ENCODE results near the gene ERC2.

ERC2 gene

DNA sequence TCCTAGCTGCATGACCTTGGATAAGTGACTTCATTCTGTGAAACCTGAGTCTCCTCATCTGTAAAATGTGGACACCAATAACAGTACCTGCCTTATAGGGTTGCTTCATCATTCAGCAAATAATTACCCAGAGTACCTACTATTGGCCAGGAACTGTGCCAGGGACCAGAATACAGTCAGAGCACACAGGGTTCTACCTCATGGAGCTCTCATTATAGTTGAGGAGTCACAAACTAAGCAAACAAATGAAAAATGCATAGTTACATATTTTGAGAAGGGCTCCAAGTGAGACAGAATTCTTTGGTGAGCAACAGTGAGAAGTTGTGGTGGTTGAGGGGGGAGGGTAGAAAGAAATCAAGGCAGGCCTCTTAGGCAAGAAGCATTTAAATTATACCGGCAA lies 672.5 kb downstream of the ERC2 start:
- H3K9me3 Mint-ChIP-seq: peaks cover 5% of the 10 kb centered on the region
- H3K36me3 Mint-ChIP-seq: no peaks in the 10 kb centered on the region
- no peak overlapping the region for H3K27ac Mint-ChIP-seq
- ATAC-seq (no peak), DNase-seq (ENCODE audit: low spot score in 2 of 2) (no peak)
- no peaks in the 10 kb centered on the region for H3K4me1 Mint-ChIP-seq
- H3K4me3 Mint-ChIP-seq: no peak overlapping the region

DNA sequence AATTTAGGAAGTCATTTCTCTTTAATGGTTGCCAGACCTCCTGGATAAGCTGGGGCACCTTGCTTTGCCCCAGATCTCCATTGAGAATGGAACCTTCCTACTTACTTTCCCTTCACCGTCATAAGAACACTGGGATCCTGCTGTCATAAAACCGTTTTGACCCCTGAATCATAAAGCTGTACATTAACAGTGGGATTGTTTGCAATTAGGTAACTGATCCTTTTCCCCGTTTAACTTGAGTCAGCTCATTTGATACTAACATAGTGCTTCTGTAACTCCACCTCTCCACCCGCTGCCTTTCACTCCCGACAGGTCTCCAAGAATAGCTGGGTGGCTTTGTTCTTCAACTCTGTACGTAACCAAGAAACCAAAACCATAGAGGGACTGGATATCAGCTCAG lies 673.0 kb downstream of the ERC2 start:
- H3K9me3 Mint-ChIP-seq: peaks cover 5% of the 10 kb centered on the region
- H3K4me1 Mint-ChIP-seq: no peaks in the 10 kb centered on the region
- no peak overlapping the region for H3K4me3 Mint-ChIP-seq
- no peak for ATAC-seq
- no peaks in the 10 kb centered on the region for H3K36me3 Mint-ChIP-seq
- no peak for DNase-seq (ENCODE audit: low spot score in 2 of 2)
- no peak overlapping the region for H3K27ac Mint-ChIP-seq

DNA sequence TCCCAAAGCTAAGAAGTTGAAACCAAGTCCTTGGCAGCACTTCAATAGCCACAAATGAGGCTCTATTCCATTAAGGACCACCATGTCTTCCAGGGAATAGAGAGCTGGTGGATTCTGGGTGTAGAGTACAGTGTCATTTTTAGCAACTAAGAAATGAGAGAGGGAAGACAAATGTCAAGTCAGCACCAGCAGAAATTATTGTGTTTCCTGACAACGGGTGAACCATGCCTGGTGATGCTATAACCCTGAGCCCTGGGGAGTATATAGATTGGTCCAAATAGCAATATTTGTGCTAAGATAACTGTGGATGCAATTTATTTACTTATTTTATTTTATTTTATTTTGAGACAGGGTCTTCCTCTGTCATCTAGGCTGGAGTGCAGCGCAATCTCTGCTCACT lies 675.5 kb downstream of the ERC2 start:
- Mint-ChIP-seq H3K9me3 (peaks cover 2% of the 10 kb centered on the region), H3K36me3 (no peaks in the 10 kb centered on the region), H3K4me3 (no peak overlapping the region), H3K4me1 (no peaks in the 10 kb centered on the region), H3K27ac (no peak overlapping the region)
- no peak for DNase-seq (ENCODE audit: low spot score in 2 of 2)
- ATAC-seq: no peak

DNA sequence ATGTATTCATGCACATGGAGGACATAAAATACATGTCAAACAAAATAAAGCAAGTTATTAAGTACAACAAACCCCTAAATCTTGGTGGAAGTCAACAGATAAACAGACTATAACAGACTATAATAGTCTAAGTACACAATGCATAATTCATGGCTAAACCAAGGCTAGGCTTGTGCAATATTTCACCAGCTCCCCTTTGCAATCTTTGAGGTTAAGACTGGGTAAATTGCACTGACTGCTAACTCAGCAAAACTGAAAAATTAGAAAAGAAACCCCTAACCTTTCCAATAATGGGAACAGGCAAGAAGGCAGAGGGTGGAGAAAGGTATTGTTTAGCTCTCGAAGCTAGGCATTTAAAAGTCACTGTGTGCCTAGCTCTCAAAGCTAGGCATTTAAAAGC lies 676.3 kb downstream of the ERC2 start:
- no peak for DNase-seq (ENCODE audit: low spot score in 2 of 2)
- no peak for ATAC-seq
- Mint-ChIP-seq H3K4me1 (no peaks in the 10 kb centered on the region), H3K36me3 (no peaks in the 10 kb centered on the region), H3K9me3 (no peaks in the 10 kb centered on the region), H3K4me3 (no peak overlapping the region), H3K27ac (no peak overlapping the region)

DNA sequence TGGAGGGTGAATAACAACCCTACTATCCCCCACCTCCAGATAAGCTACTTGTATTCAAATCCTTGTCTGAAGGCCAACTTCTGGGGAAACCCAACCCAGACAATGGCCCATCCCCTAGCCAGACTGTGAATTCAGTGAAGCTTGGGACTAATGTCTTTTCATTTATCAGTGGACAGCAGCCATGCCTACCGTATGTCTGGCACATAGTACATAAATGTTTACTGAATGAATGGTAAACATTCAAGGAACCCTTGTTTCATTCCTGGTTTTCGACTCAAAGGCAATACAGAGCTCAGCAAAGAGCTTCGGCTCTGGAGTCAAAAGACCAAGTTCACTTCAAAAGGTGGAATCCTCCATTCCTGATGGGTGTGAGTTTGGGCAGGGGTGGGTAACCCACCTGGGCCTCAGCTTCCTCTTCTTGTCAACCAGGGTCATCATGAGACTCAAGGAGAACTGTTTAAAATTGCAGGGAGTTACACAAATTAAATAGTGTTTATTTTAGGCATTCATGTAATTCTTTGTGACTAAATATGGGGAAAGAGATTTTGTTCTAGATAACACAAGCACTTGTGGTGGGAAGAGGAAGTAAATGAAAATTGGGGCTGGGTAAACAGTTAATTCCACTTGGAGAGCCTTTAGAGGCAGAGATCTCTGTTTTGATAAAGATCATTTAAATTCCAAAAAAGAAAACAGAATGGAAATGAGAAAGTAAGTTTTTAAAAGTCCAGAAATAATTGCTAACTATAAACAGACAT lies 677.5 kb downstream of the ERC2 start:
- DNase-seq (ENCODE audit: low spot score in 2 of 2): no peak
- no peak overlapping the region for H3K27ac Mint-ChIP-seq
- H3K4me3 Mint-ChIP-seq: no peak overlapping the region
- no peaks in the 10 kb centered on the region for H3K36me3 Mint-ChIP-seq
- ATAC-seq: no peak
- H3K9me3 Mint-ChIP-seq: no peaks in the 10 kb centered on the region
- H3K4me1 Mint-ChIP-seq: no peaks in the 10 kb centered on the region

DNA sequence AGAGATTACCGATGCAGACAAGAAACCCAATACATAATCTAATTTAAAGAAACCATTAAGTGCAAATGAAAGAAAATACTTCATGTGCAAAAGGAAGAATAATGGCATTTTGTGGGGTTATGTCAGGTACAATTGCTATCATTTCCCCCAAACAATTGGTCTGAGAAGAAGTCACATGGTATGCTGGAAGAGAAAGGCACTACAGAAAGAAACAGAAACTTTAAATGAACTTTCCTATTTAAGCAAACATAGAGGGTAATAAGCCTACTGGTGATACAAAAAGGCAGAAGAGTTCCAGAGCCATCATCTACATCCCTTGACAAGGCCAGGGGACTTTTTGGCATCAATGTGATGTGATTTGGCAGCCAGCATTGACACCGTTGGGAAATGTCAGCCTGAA lies 678.8 kb downstream of the ERC2 start:
- no peak for DNase-seq (ENCODE audit: low spot score in 2 of 2)
- Mint-ChIP-seq H3K27ac (no peak overlapping the region), H3K4me1 (no peaks in the 10 kb centered on the region), H3K4me3 (no peak overlapping the region), H3K36me3 (no peaks in the 10 kb centered on the region), H3K9me3 (no peaks in the 10 kb centered on the region)
- ATAC-seq: no peak

DNA sequence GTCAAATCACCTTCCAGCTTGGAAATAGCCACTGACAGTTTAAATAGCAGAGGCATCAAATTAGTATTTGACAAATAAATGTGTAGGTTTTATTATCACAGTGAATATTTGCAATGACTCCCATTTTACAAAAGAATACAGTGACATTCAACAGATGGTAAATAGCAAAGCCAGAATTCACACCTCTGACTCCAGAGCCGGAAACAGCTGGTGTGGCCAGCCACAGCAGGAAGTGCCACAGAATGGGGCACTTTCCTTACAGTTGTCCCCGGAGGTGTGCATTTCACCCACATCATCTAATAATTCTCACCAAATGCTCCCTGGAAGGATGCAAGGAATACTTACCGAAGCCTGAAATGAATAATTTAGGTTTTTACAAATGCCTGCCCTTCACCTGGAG lies 685.5 kb downstream of the ERC2 start:
- Mint-ChIP-seq H3K4me3 (no peak overlapping the region), H3K36me3 (no peaks in the 10 kb centered on the region), H3K4me1 (no peaks in the 10 kb centered on the region), H3K27ac (no peak overlapping the region), H3K9me3 (no peaks in the 10 kb centered on the region)
- no peak for DNase-seq (ENCODE audit: low spot score in 2 of 2)
- ATAC-seq: no peak

DNA sequence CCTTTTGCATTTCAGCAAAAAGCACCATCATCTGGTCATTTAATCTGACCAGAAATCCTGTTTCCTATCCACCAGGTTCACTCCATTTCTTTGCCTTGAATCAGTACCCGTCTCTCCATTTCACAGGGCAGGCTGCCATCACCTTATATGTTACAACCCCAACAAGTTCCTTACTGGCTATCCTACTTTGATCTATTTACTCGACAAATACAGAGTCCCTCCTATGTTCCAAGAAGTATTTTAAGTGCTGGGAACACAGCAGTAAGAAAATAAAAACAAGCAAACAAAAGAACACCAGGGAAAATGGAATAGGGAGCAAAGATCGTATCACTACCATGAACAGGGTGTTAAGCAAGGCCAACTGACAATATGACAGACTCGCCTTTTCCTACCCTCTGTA lies 685.9 kb downstream of the ERC2 start:
- no peak overlapping the region for H3K27ac Mint-ChIP-seq
- no peaks in the 10 kb centered on the region for H3K4me1 Mint-ChIP-seq
- no peaks in the 10 kb centered on the region for H3K36me3 Mint-ChIP-seq
- ATAC-seq: no peak
- H3K9me3 Mint-ChIP-seq: no peaks in the 10 kb centered on the region
- no peak overlapping the region for H3K4me3 Mint-ChIP-seq
- no peak for DNase-seq (ENCODE audit: low spot score in 2 of 2)

DNA sequence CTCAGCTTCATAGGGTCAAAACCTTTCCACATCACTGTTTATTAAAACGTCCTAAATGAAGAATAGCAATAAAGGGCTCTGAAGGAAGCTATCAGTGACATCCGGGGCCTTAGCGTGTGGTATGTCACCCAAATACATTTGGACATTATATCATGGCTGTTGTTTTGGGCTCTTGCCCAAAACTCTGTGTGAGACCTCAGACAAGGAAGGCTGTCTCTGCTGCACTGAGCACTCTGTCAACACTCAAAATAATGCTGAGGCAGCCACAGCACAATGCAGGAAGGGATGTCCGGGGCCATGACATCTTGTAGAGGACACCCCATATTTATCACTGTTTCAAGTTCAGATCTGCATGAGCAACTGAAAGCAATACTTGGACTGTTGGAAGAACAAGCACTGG lies 687.4 kb downstream of the ERC2 start:
- ATAC-seq: no peak
- no peak overlapping the region for H3K27ac Mint-ChIP-seq
- H3K9me3 Mint-ChIP-seq: peaks cover 4% of the 10 kb centered on the region
- no peak overlapping the region for H3K4me3 Mint-ChIP-seq
- no peaks in the 10 kb centered on the region for H3K4me1 Mint-ChIP-seq
- H3K36me3 Mint-ChIP-seq: no peaks in the 10 kb centered on the region
- no peak for DNase-seq (ENCODE audit: low spot score in 2 of 2)

DNA sequence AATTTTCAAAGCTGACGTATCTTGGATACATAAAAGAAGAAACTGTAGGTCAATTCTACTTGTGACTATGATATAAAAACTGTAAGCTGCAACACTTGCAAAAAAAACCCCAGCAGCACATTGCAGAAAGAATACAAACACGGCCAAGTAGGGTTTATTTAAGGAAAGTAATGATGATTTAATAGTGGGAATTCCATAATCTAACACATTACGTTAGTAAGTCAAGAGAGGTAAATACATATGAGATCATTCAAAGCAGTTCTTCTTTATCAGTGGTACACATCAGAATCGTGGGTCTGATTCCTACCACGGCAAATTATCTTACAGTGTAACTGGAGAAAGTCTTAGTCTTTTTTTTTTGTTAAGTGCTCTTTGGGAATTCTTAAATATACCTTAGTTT lies 688.7 kb downstream of the ERC2 start:
- no peak for ATAC-seq
- no peak for DNase-seq (ENCODE audit: low spot score in 2 of 2)
- no peak overlapping the region for H3K4me3 Mint-ChIP-seq
- H3K9me3 Mint-ChIP-seq: peaks cover 4% of the 10 kb centered on the region
- no peaks in the 10 kb centered on the region for H3K4me1 Mint-ChIP-seq
- H3K27ac Mint-ChIP-seq: no peak overlapping the region
- no peaks in the 10 kb centered on the region for H3K36me3 Mint-ChIP-seq

DNA sequence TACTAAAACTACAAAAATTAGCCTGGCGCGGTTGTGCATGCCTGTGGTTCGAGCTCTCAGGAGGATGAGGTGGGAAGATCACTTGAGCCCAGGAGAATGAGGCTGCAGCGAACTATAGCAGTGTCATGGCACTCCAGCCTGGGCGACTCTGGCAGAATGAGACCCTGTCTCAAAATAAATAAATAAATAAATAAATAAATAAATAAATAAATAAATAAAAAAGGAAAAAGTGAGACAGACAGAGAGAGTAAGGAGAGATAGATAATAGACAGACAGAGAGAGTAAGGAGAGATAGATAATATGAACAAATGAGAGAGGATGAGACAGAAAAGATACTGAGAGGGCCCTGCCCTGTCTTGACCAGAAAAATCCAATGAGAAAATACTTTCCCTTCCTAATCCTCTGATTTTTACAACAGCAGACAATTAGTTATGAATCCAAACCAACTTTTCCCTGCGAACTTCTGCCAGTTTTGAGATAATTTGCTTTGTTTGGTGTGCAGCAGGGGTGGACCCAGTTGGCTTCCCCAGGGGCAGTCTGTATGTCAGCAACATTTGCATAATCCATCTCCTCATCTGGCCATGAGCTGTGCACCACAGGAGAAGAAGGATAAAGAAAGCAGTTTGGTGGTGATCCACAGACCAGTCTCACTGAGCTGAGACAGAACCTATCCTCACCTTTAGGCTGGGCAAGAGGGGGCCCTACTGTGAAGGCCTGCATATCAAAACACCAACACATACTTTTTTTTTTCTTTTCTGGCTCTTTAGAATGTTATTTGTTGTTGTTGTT lies 692.7 kb downstream of the ERC2 start:
- ATAC-seq (no peak), DNase-seq (ENCODE audit: low spot score in 2 of 2) (no peak)
- no peaks in the 10 kb centered on the region for H3K4me1 Mint-ChIP-seq
- H3K27ac Mint-ChIP-seq: no peak overlapping the region
- H3K36me3 Mint-ChIP-seq: no peaks in the 10 kb centered on the region
- H3K4me3 Mint-ChIP-seq: no peak overlapping the region
- H3K9me3 Mint-ChIP-seq: peaks cover 11% of the 10 kb centered on the region

DNA sequence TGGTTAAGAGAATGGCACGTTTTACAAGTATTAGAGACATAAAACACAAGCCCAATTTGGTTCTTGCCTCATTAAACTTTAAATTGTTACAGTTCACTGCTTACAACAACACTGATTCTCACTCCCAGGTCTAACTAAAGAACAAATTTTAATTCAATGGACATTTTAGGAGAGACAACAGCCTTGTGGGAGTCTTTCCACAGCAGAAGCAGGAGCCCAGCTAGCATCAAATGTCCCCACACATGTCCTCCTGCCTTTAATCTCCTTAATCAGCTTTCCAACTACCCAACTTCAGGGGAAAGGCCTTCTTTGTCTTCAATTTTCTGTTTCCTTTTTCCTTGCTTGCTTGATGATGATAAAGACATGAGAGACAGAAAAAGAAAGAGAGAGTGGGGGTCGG lies 693.4 kb downstream of the ERC2 start:
- Mint-ChIP-seq H3K9me3 (peaks cover 11% of the 10 kb centered on the region), H3K36me3 (no peaks in the 10 kb centered on the region), H3K4me1 (no peaks in the 10 kb centered on the region), H3K27ac (no peak overlapping the region), H3K4me3 (no peak overlapping the region)
- ATAC-seq (no peak), DNase-seq (ENCODE audit: low spot score in 2 of 2) (no peak)

DNA sequence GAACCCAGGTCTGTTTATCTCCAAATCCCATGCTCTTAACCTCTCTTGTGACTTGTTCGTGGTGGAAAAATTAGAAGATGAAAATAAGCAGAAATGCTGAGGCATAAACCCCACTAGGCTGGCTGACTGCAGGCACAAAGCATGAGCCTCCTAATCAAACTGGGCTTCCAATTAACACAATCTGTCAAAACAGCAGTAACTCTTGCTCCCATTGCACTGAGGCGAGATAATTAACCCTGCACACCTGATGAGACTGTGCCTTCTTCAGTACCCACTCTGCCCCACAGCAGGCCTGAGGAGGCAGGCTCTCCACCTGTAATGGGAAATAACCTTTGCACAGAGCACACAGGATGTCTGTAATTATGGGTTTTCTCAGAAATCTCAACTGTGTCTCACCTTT lies 696.8 kb downstream of the ERC2 start:
- DNase-seq (ENCODE audit: low spot score in 2 of 2) (no peak), ATAC-seq (no peak)
- no peak overlapping the region for H3K27ac Mint-ChIP-seq
- H3K4me1 Mint-ChIP-seq: no peaks in the 10 kb centered on the region
- H3K9me3 Mint-ChIP-seq: peaks cover 14% of the 10 kb centered on the region
- no peaks in the 10 kb centered on the region for H3K36me3 Mint-ChIP-seq
- no peak overlapping the region for H3K4me3 Mint-ChIP-seq

DNA sequence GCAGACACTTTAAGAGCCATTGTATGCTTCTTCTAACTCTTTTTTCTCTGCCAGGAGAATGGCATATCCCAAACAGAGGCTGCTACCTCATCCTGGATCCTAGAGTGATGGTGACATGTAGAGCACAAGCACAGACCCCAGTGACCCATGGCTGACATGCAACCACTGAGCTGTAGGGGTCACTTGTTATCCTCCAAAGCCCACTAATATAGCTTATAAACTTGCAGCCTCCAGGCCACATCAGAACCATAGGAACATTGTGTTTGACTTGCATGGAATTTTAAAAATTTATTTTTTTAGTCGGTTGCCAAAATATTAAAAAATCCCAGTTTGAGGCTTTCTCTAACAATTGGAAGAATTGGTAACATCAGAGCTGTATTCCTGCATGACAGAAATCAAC lies 698.2 kb downstream of the ERC2 start:
- no peaks in the 10 kb centered on the region for H3K4me1 Mint-ChIP-seq
- H3K4me3 Mint-ChIP-seq: no peak overlapping the region
- H3K36me3 Mint-ChIP-seq: no peaks in the 10 kb centered on the region
- no peak overlapping the region for H3K27ac Mint-ChIP-seq
- ATAC-seq: no peak
- peaks cover 10% of the 10 kb centered on the region for H3K9me3 Mint-ChIP-seq
- no peak for DNase-seq (ENCODE audit: low spot score in 2 of 2)

DNA sequence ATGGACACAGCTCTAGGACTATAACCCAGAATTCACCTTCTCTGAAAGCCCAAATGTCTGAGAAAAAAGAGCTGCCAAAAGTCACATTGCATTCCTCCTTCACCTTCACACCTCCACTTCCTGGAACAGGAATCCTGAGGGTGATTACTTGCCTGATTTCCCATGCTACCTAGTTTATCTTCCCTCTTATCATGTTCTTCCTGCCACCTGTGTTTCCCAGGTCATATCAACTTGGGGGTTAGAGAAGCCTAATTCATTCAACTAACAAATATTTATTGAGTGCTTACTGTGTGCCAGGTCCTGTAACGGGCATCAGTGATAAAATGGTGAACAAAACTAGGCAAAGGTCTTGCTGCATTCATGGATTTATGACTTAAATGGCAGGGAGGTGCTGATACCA lies 701.5 kb downstream of the ERC2 start:
- Mint-ChIP-seq H3K9me3 (peaks cover 10% of the 10 kb centered on the region), H3K36me3 (no peaks in the 10 kb centered on the region), H3K4me3 (no peak overlapping the region), H3K27ac (no peak overlapping the region), H3K4me1 (no peaks in the 10 kb centered on the region)
- DNase-seq (ENCODE audit: low spot score in 2 of 2): no peak
- ATAC-seq: no peak

DNA sequence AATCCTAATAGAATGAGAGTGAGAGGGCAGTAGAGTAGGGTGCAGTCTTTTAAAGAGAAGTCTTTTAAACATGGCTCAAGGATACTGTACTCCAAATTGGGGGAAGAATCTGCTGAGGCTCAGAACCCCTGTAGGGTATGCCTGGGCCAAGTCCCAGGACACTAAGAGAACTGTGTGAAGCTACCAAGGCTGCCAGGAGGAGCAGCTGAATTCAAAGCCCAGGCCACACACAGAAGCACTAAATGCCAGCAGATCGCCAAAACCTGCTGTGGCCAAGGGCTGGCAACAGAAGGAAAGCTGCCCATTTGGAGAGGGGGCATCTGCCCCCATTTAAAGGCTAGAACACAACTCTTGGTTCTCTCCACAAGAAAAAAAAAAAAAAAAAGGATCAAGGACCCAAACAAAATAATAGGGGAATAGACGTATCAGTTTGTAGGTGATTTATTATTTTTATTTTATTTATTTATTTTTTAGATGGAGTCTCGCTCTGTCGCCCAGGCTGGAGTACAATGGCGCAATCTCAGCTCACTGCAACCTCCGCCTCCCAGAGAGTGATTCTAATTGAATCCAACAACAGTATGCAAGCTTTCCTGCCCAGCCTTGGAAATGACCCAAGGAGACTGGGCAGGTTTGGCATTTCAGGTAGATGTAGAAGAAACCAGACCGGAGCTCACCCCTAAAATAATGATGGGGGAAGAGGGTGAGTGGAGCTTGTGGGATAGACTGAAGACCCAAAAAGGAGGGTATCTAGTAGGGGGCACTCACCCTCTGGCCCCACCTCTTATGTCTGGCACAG lies 702.2 kb downstream of the ERC2 start:
- H3K4me3 Mint-ChIP-seq: no peak overlapping the region
- peaks cover 10% of the 10 kb centered on the region for H3K9me3 Mint-ChIP-seq
- no peaks in the 10 kb centered on the region for H3K4me1 Mint-ChIP-seq
- DNase-seq (ENCODE audit: low spot score in 2 of 2): no peak
- H3K36me3 Mint-ChIP-seq: no peaks in the 10 kb centered on the region
- no peak for ATAC-seq
- H3K27ac Mint-ChIP-seq: no peak overlapping the region

Data from stimulated activated effector memory CD8-positive, alpha-beta T cell treated with anti-CD3 and anti-CD28 coated beads, Interleukin-12 subunit alpha, Interleukin-12 subunit beta, amount 100 ng/mL, for 72 hours (primary cell).